K562 (cell line): ENCODE measurements around the gene KCNS1. TPM values are rescaled to one million over a fixed set of nuclear protein-coding genes. Genes with fewer than 3 reads are reported as not detected.

Experiments
- ATF6 ChIP-seq: sonication (generic); formaldehyde crosslinking; IDR thresholded peaks from 2 replicates; pipeline ENCODE4 v1.4.0; 2020; ENCODE audit warnings: mild to moderate bottlenecking, missing genetic modification reagents
- CREB5 ChIP-seq: fragments of 250-450 bp; sonication (Bioruptor Pico); IDR thresholded peaks from 2 replicates; pipeline ENCODE4 v1.5.0; 2020; ENCODE audit warnings: mild to moderate bottlenecking
- FOXK2 ChIP-seq, 2 experiments: fragments of 450-650 bp; IDR thresholded peaks in 1 of 2; conservative IDR thresholded peaks in 1 of 2; 2 replicates each; pipeline ENCODE4 v1.6.1; 2016; ENCODE audit warnings: low read depth in 2 of 2, mild to moderate bottlenecking in 1 of 2
- JUND ChIP-seq, 2 experiments: IDR thresholded peaks; 2 replicates in 1 of 2; 3 replicates in 1 of 2; pipeline ENCODE4 v1.6.1; 2011; ENCODE audit warnings: borderline replicate concordance in 2 of 2, low read depth in 2 of 2, low read length in 2 of 2, improper control_type of control experiment in 1 of 2, missing biosample characterization in 1 of 2, missing genetic modification characterization in 1 of 2, missing genetic modification reagents in 1 of 2
- PML ChIP-seq: IDR thresholded peaks from 2 replicates; pipeline ENCODE4 v1.6.1; 2012; ENCODE audit warnings: low read length, inconsistent platforms
- TFAM ChIP-seq: fragments of 250-450 bp; sonication (Bioruptor Pico); conservative IDR thresholded peaks from 2 replicates; pipeline ENCODE4 v1.5.0; 2021; ENCODE audit warnings: mild to moderate bottlenecking, moderate library complexity
- ZFX ChIP-seq: sonication (generic); formaldehyde crosslinking; IDR thresholded peaks from 2 replicates; pipeline ENCODE4 v1.8.0; 2022; ENCODE audit warnings: mild to moderate bottlenecking, missing genetic modification reagents, moderate library complexity
- ZNF175 ChIP-seq: fragments of 200-800 bp; sonication (Bioruptor generic); IDR thresholded peaks from 2 replicates; pipeline ENCODE4 v1.6.1; 2016; ENCODE audit warnings: low read depth, mild to moderate bottlenecking, missing genetic modification characterization, missing compliant biosample characterization
- ZNF263 ChIP-seq: sonication (generic); formaldehyde crosslinking; IDR thresholded peaks from 2 replicates; pipeline ENCODE4 v1.8.0; 2022; ENCODE audit warnings: mild to moderate bottlenecking, missing genetic modification reagents, borderline replicate concordance
- ZNF354B ChIP-seq: fragments of 250-450 bp; sonication (Bioruptor Pico); IDR thresholded peaks from 2 replicates; pipeline ENCODE4 v1.4.0; 2020
- ZNF518B ChIP-seq: fragments of 250-450 bp; sonication (Bioruptor Pico); IDR thresholded peaks from 2 replicates; pipeline ENCODE4 v1.5.0; 2021; ENCODE audit warnings: mild to moderate bottlenecking, moderate library complexity
- ZNF699 ChIP-seq: fragments of 250-450 bp; sonication (Bioruptor Pico); IDR thresholded peaks from 2 replicates; pipeline ENCODE4 v1.8.0; 2021; ENCODE audit warnings: mild to moderate bottlenecking, moderate library complexity; ENCODE audit not compliant: insufficient replicate concordance
- polyA plus RNA-seq, 8 experiments: library from polyadenylated mRNA; depleted of rRNA in 4 of 8; stranded (reverse) in 5 of 8; unstranded in 3 of 8; fragments of >200 nt; fragmentation: Nextera tagmentation in 2 of 8; fragmentation: Illumina TruSeq in 1 of 8; extraction: Ambion mirVana in 2 of 8; extraction: Trizol in 1 of 8; gene quantifications; 2 replicates each; pipeline versions ENCODE4 v1.2.1 to v1.2.3, GENCODE V29; 2011 to 2014; ENCODE audit warnings: inconsistent platforms in 1 of 8, missing spikeins in 1 of 8
- total RNA-seq, 7 experiments: library from RNA; depleted of rRNA in 6 of 7; stranded (reverse); fragments of >200 nt in 6 of 7; fragmentation: Illumina TruSeq in 2 of 7; extraction: Trizol in 2 of 7; gene quantifications; 2 replicates each; pipeline versions ENCODE4 v1.2.1 to v1.2.3, GENCODE V29; 2011 to 2021; ENCODE audit warnings: low replicate concordance in 1 of 7
- TF ChIP-seq, protein P1 (sequence below), 2 experiments: fragments of 450-650 bp in 1 of 2; IDR thresholded peaks; 2 replicates each; pipeline ENCODE4 v1.6.1; 2011 to 2017; ENCODE audit warnings: low read depth in 2 of 2, antibody characterized with exemption in 1 of 2, borderline replicate concordance in 1 of 2, low read length in 1 of 2, mild to moderate bottlenecking in 1 of 2, mixed read lengths in 1 of 2; ENCODE audit not compliant: control insufficient read depth in 1 of 2

KCNS1 gene
- total and polyA plus RNA-seq, 9 of the 15 experiments (the other 6 are each of a cell fraction or from before 2014, with no cell fraction given): not detected

DNA sequence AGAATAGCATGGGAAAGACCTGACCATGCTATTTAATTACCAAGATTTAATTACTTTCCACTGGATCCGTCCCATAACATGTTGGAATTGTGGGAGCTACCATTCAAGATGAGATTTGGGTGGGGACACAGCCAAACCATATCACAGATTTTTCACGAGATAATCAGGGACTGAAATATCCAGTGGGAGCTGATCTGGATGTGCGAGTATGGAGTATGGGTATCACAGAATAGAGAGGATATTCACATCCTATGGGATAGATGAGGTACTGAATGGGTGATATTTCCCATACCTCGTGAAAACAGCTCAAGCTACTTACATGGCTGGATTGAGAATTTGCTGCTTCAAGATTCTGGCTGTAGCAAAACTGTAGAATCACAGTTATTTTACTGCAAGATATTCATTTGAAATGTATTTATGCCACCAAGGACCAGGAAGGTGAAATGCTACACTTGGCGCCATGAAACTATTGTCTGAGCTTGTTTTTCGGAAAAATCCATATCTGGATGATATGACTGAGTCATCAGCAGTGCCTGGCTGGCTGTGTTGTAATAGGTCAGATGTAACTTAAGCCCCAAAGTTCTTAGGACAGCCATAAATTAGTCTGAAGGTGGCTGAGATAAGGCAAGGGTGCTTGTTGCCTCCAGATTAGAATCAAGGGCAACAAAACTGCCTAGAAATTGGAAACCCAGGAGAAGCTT is 29.8 kb downstream of the KCNS1 start (continued):
- TF ChIP-seq ZNF518B (CRISPR knock-in tag) (no peak), PML (peak; percentile 57; the same call in 1 of the 2 replicates), ATF6 (no peak), ZNF354B (CRISPR knock-in tag) (no peak), ZNF175 (CRISPR knock-in tag) (0 out of 2 replicates have a peak, but pooled peaks have one; percentile 23), ZNF699 (CRISPR knock-in tag) (no peak), ZNF263 (CRISPR knock-in tag) (no peak), TFAM (CRISPR knock-in tag) (no peak), ZFX (CRISPR knock-in tag) (no peak), CREB5 (CRISPR knock-in tag) (no peak), FOXK2 (conservative IDR thresholded peaks at IDR 0.05 in 1 of 2, IDR thresholded peaks at IDR 0.05 in 1 of 2; ENCODE audit: low read depth in 2 of 2) (peak; percentile 67 to 71), JUND (IDR thresholded peaks at IDR 0.05; ENCODE audit: borderline replicate concordance, low read depth, low read length) (peak; percentile 98), JUND (tag; IDR thresholded peaks at IDR 0.05; ENCODE audit: borderline replicate concordance, low read depth, low read length) (peak; percentile 97; the same call in 2 of the 3 replicates)
- TF ChIP-seq, protein P1, sequence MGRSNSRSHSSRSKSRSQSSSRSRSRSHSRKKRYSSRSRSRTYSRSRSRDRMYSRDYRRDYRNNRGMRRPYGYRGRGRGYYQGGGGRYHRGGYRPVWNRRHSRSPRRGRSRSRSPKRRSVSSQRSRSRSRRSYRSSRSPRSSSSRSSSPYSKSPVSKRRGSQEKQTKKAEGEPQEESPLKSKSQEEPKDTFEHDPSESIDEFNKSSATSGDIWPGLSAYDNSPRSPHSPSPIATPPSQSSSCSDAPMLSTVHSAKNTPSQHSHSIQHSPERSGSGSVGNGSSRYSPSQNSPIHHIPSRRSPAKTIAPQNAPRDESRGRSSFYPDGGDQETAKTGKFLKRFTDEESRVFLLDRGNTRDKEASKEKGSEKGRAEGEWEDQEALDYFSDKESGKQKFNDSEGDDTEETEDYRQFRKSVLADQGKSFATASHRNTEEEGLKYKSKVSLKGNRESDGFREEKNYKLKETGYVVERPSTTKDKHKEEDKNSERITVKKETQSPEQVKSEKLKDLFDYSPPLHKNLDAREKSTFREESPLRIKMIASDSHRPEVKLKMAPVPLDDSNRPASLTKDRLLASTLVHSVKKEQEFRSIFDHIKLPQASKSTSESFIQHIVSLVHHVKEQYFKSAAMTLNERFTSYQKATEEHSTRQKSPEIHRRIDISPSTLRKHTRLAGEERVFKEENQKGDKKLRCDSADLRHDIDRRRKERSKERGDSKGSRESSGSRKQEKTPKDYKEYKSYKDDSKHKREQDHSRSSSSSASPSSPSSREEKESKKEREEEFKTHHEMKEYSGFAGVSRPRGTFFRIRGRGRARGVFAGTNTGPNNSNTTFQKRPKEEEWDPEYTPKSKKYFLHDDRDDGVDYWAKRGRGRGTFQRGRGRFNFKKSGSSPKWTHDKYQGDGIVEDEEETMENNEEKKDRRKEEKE (IDR thresholded peaks at IDR 0.05; ENCODE audit: borderline replicate concordance in 1 of 2, control insufficient read depth in 1 of 2, low read depth in 2 of 2, low read length in 1 of 2): no peak
